HG02943 (cell line): Measurements from ENCODE around the gene MYO16.
"Not testable (repeated sequence)": the region's sequence is repeated elsewhere in the genome, so short reads cannot be mapped to it uniquely, and the experiment has no call there.

ENCODE experiments used
- ATAC-seq: cut with Tn5 transposase; IDR thresholded peaks from one replicate; pipeline ENCODE4 v1.9.1; 2021; ENCODE audit warnings: mild to moderate bottlenecking, low read depth, moderate library complexity; ENCODE audit not compliant: unreplicated experiment

MYO16 gene

GRCh38 chr13:108733022-108733560 lies 103.7 kb downstream of the MYO16 start:
- no peak for ATAC-seq

- no peak for ATAC-seq
Measured at GRCh38 chr13:108734676-108735075, 105.3 kb downstream of the MYO16 start.

GRCh38 chr13:108741930-108742329 lies 112.5 kb downstream of the MYO16 start:
- ATAC-seq = no peak

GRCh38 chr13:108742701-108743451 lies 113.5 kb downstream of the MYO16 start:
- no peak for ATAC-seq

GRCh38 chr13:108743522-108743921 lies 114.1 kb downstream of the MYO16 start:
- no peak for ATAC-seq

GRCh38 chr13:108747843-108748242 lies 118.4 kb downstream of the MYO16 start:
- ATAC-seq = no peak

- no peak for ATAC-seq
Measured at GRCh38 chr13:108752276-108752675, 122.9 kb downstream of the MYO16 start.

GRCh38 chr13:108755083-108755482 lies 125.7 kb downstream of the MYO16 start:
- ATAC-seq = no peak

- ATAC-seq = no peak
Measured at GRCh38 chr13:108760129-108760528, 130.7 kb downstream of the MYO16 start.

- no peak for ATAC-seq
Measured at GRCh38 chr13:108760541-108760940, 131.1 kb downstream of the MYO16 start.

- ATAC-seq = no peak
Measured at GRCh38 chr13:108768035-108768434, 138.6 kb downstream of the MYO16 start.

GRCh38 chr13:108769213-108770070 lies 140.0 kb downstream of the MYO16 start:
- ATAC-seq = no peak

- no peak for ATAC-seq
Measured at GRCh38 chr13:108775597-108775996, 146.2 kb downstream of the MYO16 start.

GRCh38 chr13:108776650-108777049 lies 147.2 kb downstream of the MYO16 start:
- no peak for ATAC-seq

- no peak for ATAC-seq
Measured at GRCh38 chr13:108777421-108778420, 148.3 kb downstream of the MYO16 start.

- no peak for ATAC-seq
Measured at GRCh38 chr13:108779308-108779707, 149.9 kb downstream of the MYO16 start.

GRCh38 chr13:108780706-108781105 lies 151.3 kb downstream of the MYO16 start:
- ATAC-seq = no peak

- no peak for ATAC-seq
Measured at GRCh38 chr13:108781312-108781711, 151.9 kb downstream of the MYO16 start.

GRCh38 chr13:108782480-108782879 lies 153.1 kb downstream of the MYO16 start:
- not testable (repeated sequence) for ATAC-seq

GRCh38 chr13:108785844-108786243 lies 156.4 kb downstream of the MYO16 start:
- no peak for ATAC-seq
